DMS53 (cell line): Measurements from ENCODE around the gene CEP70.
A peak's percentile ranks its signal among the peaks of the same experiment; 100 is the strongest.
"Not testable (repeated sequence)": the region's sequence is repeated elsewhere in the genome, so short reads cannot be mapped to it uniquely, and the experiment has no call there.

ENCODE experiments used
- DNase-seq: peaks from one replicate; lab custom pipeline; 2025; lab: John Stamatoyannopoulos, UW

The CEP70 gene, protein sequence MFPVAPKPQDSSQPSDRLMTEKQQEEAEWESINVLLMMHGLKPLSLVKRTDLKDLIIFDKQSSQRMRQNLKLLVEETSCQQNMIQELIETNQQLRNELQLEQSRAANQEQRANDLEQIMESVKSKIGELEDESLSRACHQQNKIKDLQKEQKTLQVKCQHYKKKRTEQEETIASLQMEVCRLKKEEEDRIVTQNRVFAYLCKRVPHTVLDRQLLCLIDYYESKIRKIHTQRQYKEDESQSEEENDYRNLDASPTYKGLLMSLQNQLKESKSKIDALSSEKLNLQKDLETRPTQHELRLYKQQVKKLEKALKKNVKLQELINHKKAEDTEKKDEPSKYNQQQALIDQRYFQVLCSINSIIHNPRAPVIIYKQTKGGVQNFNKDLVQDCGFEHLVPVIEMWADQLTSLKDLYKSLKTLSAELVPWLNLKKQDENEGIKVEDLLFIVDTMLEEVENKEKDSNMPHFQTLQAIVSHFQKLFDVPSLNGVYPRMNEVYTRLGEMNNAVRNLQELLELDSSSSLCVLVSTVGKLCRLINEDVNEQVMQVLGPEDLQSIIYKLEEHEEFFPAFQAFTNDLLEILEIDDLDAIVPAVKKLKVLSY

DNA sequence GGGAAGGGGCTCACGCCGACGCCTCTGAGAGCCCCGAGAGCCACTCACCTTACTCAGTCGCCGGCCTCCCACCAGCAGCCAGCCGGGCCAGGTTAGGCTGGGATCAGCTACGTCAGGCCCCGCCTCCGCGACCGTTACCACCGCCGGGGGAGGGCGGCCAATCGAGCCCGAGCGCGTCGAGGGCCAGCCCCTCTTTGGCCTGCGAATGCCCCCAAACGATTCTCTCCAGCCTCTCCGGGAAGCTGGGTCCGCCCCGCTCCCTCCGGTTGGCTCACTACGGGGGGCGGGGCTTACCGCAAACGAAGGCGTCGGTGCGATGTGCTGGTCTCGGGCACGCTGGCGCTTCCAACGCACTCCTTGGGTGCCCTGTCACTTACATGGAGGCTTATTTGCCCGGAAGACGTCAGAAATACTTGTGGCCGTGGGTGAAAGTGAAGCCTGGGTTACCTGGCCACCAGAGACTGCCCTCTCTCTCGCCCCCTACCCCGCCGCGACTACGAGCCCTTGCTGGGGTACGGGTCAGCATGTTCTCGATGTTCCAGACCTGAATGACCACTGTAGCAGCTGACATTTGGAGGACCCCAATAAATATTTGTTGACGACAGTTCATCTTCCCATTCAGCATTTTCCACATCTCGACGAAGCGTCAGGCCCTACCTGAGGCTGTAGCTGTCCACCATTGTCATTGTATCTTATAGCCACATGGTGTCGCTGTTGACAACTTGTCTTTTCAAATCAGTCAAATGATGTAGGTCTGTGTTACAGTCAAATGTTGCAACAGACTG lies at the start of gene CEP70:
CEP70 (minus strand) TSS at position 111 of the 785 bp plus-strand sequence. CDS start 21,333 bp downstream, outside the sequence.
- DNase-seq = no peak

DNA sequence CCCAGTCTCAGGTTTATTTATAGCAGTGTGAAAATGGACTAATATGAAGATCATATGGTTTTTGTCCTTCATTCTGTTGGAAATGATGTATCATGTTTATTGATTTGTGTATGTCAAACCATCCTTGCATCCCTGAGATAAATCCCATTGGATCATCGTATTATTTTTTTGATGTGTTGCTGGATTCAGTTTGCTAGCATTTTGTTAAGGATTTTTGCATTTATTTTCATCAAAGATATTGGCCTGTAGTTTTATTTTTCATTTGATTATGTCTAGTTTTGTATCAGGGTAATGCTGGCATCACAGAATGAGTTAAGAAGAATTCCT lies 48.8 kb upstream of the CEP70 start:
- no peak for DNase-seq

DNA sequence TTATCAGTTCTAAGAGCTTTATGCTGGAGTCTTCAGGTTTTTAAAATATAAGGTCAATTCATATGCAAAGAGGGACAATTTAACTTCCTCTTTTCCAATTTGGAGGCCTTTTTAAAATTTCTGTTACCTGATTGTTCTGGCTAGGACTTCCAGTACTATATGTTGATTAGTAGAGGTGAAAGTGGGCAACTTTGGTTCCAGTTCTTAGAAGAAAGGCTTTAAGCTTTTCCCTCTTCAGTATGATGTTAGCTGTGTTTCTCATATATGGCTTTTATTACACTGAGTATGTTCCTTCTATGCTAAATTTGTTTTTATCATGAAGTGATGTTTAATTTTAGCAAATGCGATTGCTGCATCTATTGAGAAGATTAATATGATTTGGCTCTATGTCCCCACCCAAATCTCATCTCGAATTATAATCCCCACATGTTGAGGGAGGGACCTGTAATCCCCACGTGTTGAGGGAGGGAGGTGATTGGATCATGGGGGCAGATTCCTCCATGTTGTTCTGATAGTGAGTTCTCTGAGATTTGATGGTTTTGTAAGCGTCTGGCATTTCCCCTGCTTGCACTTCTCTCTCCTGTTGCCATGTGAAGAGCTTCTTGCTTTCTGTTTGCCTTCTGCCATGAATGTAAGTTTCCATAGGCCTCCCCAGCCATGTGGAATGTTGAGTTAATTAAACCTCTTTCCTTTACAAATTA lies 48.3 kb upstream of the CEP70 start:
- no peak for DNase-seq

DNA sequence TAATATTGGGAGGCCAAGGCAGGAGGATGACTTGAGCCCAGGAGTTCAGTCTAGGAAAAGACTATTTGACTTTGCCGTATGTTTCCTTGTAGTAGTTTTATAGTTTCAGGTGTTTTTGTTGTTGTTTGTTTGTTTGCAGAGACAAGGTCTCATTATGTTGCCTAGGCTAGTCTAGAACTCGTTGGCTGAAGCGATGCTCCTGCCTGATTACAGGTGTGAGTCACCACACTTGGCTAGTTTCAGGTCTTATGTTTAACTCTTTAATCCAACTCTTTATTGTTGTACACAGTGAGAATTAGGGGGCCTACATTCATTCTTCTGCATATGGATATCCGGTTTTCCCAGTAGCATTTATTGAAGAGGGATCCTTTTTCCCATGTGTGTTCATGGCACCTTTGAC lies 46.5 kb upstream of the CEP70 start:
- DNase-seq = no peak

DNA sequence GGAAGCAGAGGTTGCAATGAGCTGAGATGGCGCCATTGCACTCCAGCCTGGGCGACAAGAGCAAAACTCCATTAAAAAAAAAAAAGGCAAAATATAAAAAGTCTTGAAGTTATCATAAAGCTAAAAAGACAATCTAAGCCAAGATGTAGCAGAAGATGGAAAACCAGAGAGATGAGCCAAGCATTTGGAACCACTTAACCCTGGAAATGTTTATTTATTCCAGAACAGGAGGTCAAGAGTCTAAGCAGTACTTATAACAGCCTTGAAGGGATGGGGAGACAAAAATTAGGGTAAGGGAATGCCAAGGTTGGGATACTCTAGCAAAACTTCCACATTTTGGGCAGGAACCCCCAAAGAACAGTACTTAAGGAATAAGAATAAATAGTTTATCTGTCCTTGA lies 44.6 kb upstream of the CEP70 start:
- no peak for DNase-seq

DNA sequence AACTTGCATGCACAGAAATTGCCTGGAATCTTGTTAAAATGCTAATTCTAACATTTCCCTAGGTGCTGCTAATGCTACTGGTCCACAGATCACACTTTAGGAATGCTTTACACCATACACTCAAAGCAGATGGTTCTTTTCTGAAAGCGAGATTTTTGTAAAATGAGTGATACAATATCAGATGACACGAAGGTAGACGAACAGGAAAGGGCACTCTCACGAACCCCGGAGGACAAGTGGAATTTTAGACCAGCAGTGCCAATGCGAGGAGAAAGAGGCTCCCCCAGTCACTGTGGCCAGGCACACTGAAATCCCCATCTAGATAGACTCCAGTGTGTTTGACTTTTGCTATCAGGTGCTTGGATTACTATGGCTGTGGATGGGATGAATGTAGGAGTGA lies 35.5 kb upstream of the CEP70 start:
- DNase-seq = no peak

DNA sequence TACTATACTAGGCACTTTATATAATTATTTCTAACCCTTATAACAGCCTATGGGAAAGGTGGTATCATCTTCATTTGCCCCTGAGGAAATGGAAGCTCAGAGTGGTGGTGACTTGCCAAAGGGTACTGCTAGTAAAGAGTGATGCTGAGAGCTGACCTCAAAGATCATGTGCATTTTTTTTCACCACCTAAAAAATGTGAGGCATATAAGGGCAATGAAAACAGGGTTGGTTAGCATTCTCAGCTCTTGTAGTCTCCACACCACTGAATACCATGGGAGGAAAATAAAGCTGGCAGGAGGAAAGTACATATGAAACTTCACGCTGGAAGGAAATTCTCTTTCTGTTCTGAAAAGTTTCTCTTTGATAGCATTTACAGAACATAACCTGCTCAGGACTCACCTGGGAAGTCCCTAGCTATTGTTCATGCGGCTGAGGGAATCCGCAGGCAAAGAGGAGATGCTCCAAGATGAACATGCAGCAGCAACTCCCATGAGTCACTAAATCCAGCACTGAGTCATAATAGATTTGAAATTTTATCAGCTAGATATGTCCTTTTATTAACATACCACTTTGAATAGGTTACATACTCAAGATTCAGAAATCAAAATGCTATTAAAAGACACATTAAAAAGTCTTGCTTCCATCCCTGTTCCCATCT lies 31.8 kb upstream of the CEP70 start:
- DNase-seq = no peak

DNA sequence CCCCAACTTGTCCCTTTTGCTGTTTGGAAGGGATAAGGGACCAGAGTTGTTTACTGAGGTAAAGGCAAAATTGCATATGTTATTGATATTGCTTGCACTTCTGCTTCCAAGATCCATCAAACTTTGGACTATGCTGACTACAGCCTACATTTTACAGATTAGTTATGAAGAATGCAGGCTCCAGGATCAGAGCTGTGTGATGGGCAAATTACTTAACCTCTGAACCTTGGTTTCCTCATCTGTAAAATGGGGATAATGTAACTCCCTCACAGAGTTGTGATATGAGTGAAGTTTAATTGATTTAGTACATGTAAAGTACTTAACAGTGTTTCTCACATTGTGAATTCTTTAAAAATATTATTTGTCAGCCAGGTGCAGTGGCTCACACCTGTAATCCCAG lies 30.5 kb upstream of the CEP70 start:
- no peak for DNase-seq

DNA sequence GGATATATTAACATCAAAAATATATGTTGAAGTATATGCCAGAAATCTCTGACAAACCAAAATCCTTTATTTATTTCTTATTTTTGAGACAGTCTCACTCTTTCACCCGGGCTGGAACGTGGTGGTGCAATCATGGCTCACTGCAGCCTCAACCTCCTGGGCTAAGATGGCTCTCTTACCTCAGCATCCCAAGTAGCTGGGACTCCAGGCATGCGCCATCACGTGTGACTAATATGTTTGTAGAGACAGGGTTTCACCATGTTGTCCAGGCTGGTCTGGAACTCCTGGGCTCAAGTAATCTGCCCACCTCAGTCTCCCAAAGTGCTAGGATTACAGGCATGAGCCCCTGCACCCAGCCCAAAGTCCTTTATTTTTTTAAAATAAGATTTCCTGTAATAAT lies 26.4 kb upstream of the CEP70 start:
- DNase-seq = no peak

DNA sequence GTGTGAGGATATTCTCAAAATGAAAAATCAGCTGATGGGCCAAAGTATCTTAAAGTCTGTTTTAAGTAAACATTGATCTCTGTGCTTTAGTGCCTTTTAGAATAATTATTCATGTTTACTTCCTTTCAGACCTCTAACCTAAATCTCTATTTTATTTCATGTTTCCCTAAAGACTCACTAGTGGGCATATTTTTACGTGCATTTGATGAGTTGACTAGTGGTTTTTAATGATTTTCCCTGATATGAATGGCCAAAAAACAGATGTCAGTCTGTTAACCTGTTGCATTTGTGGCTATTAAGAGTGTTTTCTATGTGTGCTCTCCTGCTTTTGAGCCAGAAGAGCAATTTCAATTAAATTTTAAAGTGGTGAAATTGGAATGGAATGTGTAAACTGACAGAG lies 21.4 kb upstream of the CEP70 start:
- no peak for DNase-seq

DNA sequence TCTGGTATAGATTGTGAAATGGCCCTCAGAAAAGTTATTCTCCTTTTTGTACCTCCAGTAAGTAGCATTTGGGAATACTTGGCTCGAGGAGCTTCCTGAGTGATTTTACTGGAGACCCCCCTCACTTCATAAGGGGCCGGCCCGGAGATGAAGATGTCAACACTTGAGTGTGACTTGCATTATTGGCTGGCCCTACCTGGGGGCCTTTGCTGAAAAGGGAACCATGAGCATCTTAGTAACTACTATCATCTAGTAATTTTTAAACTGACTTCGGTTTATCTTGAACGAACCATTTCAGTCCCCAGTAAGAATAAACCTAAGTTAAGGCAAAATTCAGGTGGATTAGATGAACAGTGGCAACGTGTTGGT lies 15.8 kb upstream of the CEP70 start:
- DNase-seq = no peak

DNA sequence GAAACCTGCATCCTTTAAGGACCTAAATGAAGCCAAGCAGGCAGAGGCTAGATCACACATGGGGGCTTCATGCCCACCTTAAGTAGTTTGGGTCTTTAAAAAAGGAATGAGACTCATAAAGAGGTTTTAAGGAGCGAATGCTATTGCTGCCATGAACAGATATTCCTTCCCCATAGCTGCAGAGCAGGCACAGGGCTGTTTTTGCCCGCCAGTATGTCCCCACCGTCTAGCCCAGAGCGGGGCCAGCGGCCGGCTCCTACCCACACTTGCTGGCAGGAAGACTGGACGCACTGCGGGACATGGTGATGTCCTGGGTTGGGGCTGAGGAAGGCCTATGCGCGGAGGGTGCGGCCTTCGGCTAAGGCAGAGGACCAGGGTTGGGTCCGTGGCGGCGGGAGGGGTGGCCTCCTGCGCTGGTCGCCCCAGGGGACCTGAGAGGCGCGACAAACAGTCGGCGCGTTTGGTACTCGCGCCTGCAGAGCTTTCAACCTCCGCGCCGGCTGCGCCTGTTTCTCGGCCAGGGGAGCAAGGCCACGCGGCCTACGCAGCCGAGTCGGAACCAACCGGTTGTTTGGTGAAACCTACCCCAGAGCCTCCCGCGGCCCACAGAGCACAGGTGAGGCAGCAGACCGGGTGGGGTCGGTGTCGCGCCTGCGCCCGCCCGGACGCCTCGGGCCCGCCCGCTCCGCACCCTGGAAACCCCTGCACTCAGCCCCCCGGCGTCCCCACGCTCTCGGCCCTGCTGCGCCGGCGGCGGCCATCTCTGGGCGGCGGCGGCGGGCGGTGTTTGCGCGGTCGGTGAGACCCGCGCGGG lies 14.5 kb upstream of the CEP70 start, which contains the start of gene FAIM:
FAIM (plus strand) TSS at position 450 of the 814 bp plus-strand sequence. CDS start 10,956 bp downstream, outside the sequence.
- DNase-seq = peak; percentile 81

DNA sequence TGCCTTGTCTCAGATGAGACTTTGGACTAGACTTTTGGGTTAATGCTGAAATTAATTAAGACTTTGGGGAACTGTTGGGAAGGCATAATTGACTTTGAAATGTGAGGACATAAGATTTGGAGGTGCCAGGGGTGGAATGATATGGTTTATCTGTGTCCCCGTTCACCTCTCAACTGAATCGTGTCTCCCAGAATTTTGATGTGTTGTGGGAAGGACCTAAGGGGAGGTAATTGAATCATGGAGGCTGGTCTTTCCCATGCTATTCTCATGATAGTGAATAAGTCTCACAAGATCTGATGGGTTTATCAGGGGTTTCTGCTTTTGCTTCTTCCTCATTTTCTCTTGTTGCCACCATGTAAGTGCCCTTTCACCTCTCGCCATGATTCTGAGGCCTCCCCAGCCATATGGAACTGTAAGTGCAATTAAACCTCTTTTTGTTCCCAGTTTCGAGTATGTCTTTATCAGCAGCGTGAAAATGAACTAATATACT lies 10.1 kb upstream of the CEP70 start:
- not testable (repeated sequence) for DNase-seq

DNA sequence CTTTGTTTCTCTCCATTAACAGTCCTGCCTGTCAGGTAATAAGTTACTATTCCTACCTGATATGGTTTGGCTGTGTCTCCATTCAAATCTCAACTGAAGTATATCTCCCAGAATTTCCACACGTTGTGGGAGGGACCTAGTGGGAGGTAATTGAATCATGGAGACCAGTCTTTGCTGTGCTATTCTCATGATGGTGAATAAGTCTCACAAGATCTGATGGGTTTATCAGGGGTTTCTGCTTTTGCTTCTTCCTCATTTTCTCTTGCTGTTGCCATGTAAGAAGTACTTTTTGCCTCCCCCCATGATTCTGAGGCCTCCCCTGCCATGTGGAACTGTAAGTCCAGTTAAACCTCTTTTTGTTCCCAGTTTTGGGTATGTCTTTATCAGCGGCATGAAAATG lies 7.6 kb upstream of the CEP70 start:
- DNase-seq = not testable (repeated sequence)

DNA sequence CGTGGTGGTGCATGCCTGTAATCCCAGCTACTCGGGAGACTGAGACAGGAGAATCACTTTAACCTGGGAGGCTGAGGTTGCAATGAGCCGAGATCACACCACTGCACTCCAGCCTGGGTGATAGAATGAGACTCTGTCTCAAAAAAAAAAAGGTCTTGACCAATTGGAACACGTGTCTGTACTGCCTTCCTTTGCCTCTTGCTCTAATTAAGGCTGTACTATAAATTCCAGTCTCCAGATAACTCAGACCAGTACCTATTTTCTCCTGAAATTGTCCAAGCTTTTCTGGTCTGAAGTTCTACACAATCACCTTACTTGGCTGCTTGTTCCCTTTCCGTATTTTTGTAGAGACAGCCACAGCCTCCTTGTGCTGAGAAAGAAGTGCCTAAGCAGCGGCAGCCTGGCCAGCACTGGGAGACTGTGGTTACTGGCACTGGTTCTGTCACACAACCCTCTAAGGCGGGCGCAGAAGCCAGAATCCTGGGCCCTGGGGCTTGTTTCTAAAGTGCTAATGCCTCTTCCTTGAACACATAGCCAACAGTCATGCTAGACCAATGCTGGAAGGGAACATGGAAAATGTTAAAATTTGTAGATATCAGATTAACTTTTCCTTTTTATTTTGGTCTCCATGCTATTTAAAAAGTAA lies 6.2 kb upstream of the CEP70 start:
- DNase-seq = no peak

DNA sequence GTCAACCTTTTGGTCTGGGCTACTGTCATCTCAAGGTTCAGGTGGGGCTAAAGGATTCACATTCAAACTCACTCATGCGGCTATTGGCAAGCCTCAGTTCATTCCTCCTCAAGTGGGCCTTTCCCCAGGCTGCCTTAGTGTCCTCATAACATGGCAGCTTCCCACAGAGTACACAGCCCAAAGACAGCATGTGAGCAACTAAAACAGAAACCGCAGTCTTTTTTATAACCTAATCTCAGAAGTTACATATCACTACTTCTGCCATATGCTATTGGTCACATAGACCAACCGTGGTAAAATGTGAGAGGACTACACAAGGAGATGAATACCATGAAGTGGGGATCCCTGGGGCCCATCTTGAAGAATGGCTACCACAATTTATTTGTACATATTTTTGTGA lies 4.5 kb upstream of the CEP70 start:
- DNase-seq = no peak

DNA sequence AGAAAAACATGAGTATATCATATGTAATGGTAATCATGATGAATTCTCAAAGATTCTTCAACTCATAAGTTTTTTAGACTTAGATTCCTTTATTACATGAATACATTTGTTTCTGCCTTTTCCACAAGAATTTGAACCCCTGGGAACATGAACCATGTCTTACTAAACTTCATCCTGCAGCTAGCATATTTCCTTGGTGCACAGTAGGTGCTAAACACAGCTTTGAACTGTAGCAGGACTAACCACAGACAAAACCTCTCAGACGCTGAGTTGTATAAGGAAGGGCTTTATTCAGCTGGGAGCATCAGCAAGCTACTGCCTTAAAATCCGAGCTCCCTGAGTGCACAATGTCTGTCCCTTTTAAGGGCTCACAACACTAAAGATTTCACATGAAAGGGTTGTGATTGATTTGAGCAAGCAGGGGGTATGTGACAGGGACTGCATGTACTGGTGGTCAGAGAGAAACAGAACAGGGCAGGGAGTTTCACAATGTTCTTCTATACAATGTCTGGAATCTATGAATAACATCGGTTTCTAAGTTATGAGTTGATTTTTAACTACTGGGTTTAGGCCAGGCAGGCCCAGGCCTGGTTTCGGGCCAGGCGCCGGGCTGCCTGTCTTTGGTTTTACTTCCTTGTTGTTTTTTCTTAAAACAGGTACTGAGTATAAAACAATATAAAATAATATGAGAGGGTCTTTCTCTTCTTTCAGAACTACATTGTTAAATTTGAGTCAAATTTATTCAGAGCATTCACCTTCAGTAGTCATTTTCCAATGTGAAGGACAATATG lies 3.3 kb upstream of the CEP70 start:
- DNase-seq = not testable (repeated sequence)

DNA sequence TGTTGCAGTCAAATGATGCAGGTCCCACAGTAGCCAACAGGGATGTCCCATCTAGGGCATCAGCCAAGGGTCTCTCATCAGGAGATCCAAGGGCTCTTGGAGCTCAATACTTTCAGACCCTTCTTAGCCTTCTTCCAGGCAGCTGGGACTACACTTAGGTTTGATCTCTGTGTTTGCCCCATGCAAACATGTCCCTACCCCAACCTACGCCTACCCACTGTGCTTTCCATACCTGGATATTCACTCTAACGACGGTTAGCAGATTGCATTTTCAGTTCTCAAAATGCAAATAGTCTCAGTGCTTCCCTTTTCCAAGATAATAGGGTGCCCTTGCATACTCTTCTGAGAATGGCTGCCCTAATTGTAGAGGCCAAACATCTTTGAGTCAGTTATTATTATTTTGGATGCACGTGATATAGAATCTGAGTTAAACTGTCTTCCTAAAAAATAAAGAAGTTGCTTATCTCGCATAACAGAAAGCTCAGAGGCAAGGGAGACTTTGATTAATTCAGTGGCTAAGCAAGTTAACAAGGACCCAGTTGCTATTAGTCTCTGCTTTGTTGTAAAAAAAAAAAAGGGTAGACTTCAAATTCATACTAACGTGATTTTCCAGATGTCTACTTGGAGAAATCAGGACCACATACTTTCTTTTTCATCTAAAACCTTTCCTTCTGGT lies 1.0 kb upstream of the CEP70 start:
- DNase-seq = no peak
